Adrenal gland (tissue), 12 donors: Measurements from ENCODE around the gene SPACA4. TPM values are rescaled to one million over a fixed set of nuclear protein-coding genes. Genes with fewer than 3 reads are reported as not detected.

Experiments
- DNase-seq, 7 donors: peaks; one replicate each; pipeline ENCODE4 v3.0.0-alpha.2; 2019 to 2020
- H3K27ac ChIP-seq, 5 donors: fragments of 200-600 bp; sonication (generic) in 4 of 5; 1 replicate in 3 of 5; 2 replicates in 2 of 5; pipeline versions ENCODE4 v1.5.1 to v1.8.0; 2016 to 2020; ENCODE audit warnings: mild to moderate bottlenecking in 1 of 5
- H3K27me3 ChIP-seq: fragments of 200-600 bp; 2 replicates; pipeline ENCODE4 v1.8.0; 2021
- H3K36me3 ChIP-seq, 2 donors: fragments of 200-600 bp; replicated peaks in 1 of 2; 1 replicate in 1 of 2; 2 replicates in 1 of 2; pipeline versions ENCODE4 v1.5.1 to v1.8.0; 2018 to 2022
- H3K4me1 ChIP-seq, 2 donors: fragments of 200-600 bp; replicated peaks in 1 of 2; 1 replicate in 1 of 2; 2 replicates in 1 of 2; pipeline versions ENCODE4 v1.5.1 to v1.8.0; 2018 to 2021
- H3K4me3 ChIP-seq, 4 donors: fragments of 200-600 bp; sonication (generic) in 3 of 4; one replicate each; pipeline ENCODE4 v1.5.1; 2016 to 2018
- H3K9me3 ChIP-seq, 3 donors: fragments of 200-600 bp; sonication (generic) in 1 of 3; replicated peaks in 1 of 3; 1 replicate in 2 of 3; 2 replicates in 1 of 3; pipeline versions ENCODE4 v1.5.1 to v1.8.0; 2016 to 2021
- CTCF ChIP-seq, 6 experiments: fragments of 450-650 bp in 4 of 6; fragments of 200-600 bp in 2 of 6; sonication (generic) in 1 of 6; IDR thresholded peaks; 1 replicate in 5 of 6; 2 replicates in 1 of 6; pipeline versions ENCODE4 v1.5.1 to v1.8.0; 2016 to 2021; ENCODE audit warnings: antibody characterized with exemption in 6 of 6, mild to moderate bottlenecking in 2 of 6, moderate library complexity in 1 of 6
- POLR2A ChIP-seq, 2 donors: fragments of 450-650 bp; IDR thresholded peaks; one replicate each; pipeline ENCODE4 v1.6.1; 2017; ENCODE audit warnings: antibody characterized with exemption in 2 of 2, mild to moderate bottlenecking in 2 of 2, moderate library complexity in 1 of 2
- WGBS, 4 donors: extraction: QIAGEN DNeasy Blood & Tissue Kit in 2 of 4; methylation state at CpG; one replicate each; pipeline versions ENCODE4 v1.1.5 to v1.1.7; 2013 to 2017; 5-methylcytosine and 5-hydroxymethylcytosine counted together
- intact Hi-C, 2 donors: fragments of 100-400 bp; cut with DNase I; formaldehyde crosslinking; loops; one replicate each; pipeline versions ENCODE4 v1.14.1 to v1.15.0; 2022 to 2023
- polyA plus RNA-seq, 3 donors: library from polyadenylated mRNA; stranded (reverse); fragments of 200-250 nt in 2 of 3; fragments of 350-450 nt in 1 of 3; fragmentation: Illumina TruSeq in 1 of 3; extraction: RNeasy Lipid Tissue Mini Kit (QIAGEN cat#74804) in 1 of 3; gene quantifications; one replicate each; pipeline ENCODE4 v1.2.3, GENCODE V29; 2013 to 2014
- total RNA-seq, 9 donors: library from RNA; depleted of rRNA in 4 of 9; stranded (reverse); fragments of >200 nt in 4 of 9; fragments of 120-200 nt in 1 of 9; fragmentation: NEBNext Ultra II Directional in 1 of 9; extraction: Animal tissue kit (Norgen Biotek cat#: 25700) in 1 of 9; gene quantifications; one replicate each; pipeline versions ENCODE4 v1.1.0 to v1.2.4, GENCODE V29; 2013 to 2023
- donor health status: healthy with polysubstance abuse.
- donor health status: Bipolar disorder and iron deficiency.
- donor health status: DM: yes; HTN: yes; CAD: no.
- donor health status: DM: no; HTN: no; CAD: no.
- donor health status: DM: no; HTN: no; CAD: no.
- donor health status: DM: yes; HTN: yes; CAD: no.

SPACA4 gene
- total and polyA plus RNA-seq, 12 donors, result not detected

- no peak overlapping the region for H3K27ac ChIP-seq
- 85 to 89% (median 87%) methylated on average over 31 to 39 of the region's 39 CpGs; no CpG with 5 or more reads in 1 of the 4 donors for WGBS, 4 donors
- no peak overlapping the region for H3K4me3 ChIP-seq
- H3K4me1 ChIP-seq, result no peaks in the 10 kb centered on the region
- H3K36me3 ChIP-seq, result no peaks in the 10 kb centered on the region
- no peaks in the 10 kb centered on the region for H3K27me3 ChIP-seq
- intact Hi-C loops, result no loop called here
- H3K9me3 ChIP-seq, result no peaks in the 10 kb centered on the region
- TF ChIP-seq POLR2A (IDR thresholded peaks at IDR 0.05) (no peak), CTCF (IDR thresholded peaks at IDR 0.05) (no peak)
- DNase-seq, result no peak
Measured at GRCh38 chr19:48603449-48603848, 3.1 kb upstream of the SPACA4 start.

GRCh38 chr19:48603850-48604249, 2.7 kb upstream of the SPACA4 start:
- Histone ChIP-seq H3K4me3 (no peak overlapping the region), H3K27me3 (no peaks in the 10 kb centered on the region), H3K4me1 (no peaks in the 10 kb centered on the region), H3K27ac (no peak overlapping the region), H3K9me3 (no peaks in the 10 kb centered on the region), H3K36me3 (no peaks in the 10 kb centered on the region)
- intact Hi-C loops, result no loop called here
- DNase-seq, result no peak
- 57 to 91% (median 82%) methylated on average over 1 to 9 of the region's 9 CpGs for WGBS, 4 donors
- TF ChIP-seq CTCF (IDR thresholded peaks at IDR 0.05) (no peak), POLR2A (IDR thresholded peaks at IDR 0.05) (no peak)

- Histone ChIP-seq H3K4me3 (no peak overlapping the region), H3K27ac (no peak overlapping the region), H3K9me3 (no peaks in the 10 kb centered on the region), H3K4me1 (no peaks in the 10 kb centered on the region), H3K27me3 (no peaks in the 10 kb centered on the region), H3K36me3 (no peaks in the 10 kb centered on the region)
- TF ChIP-seq POLR2A (IDR thresholded peaks at IDR 0.05) (no peak), CTCF (IDR thresholded peaks at IDR 0.05) (no peak)
- 74 to 88% (median 80%) methylated on average over 5 to 7 of the region's 7 CpGs for WGBS, 4 donors
- DNase-seq, result no peak
- intact Hi-C loops, result no loop called here
Measured at GRCh38 chr19:48607359-48607755, 815 bp downstream of the SPACA4 start.

- peak in 4 of 7 donors; percentile 61 to 74 (median 63) for DNase-seq
- H3K27ac ChIP-seq, result no peak overlapping the region
- 17 to 58% (median 18%) methylated on average over 2 to 9 of the region's 9 CpGs for WGBS, 4 donors
Measured at GRCh38 chr19:48608798-48609263, 2.3 kb downstream of the SPACA4 start.

More at GRCh38 chr19:48608798-48609263, 2.3 kb downstream of the SPACA4 start:
- no peak overlapping the region for H3K4me3 ChIP-seq
- H3K4me1 ChIP-seq, result no peaks in the 10 kb centered on the region
- no peaks in the 10 kb centered on the region for H3K9me3 ChIP-seq
- intact Hi-C loops, result no loop called here
- TF ChIP-seq POLR2A (IDR thresholded peaks at IDR 0.05) (no peak), CTCF (IDR thresholded peaks at IDR 0.05) (peak in 5 of 6 experiments; percentile 38 to 55 (median 45))
- no peaks in the 10 kb centered on the region for H3K27me3 ChIP-seq
- no peaks in the 10 kb centered on the region for H3K36me3 ChIP-seq
